OCI-LY1 (cell line): ENCODE measurements around the gene CD84.

Experiments
- H2AFZ ChIP-seq: fragments of 200-600 bp; sonication (generic), shearing (Covaris generic); 2 replicates; pipeline ENCODE4 v1.6.0; 2014; ENCODE audit warnings: antibody characterized with exemption, mild to moderate bottlenecking, low read length
- H3F3A ChIP-seq: fragments of 200-600 bp; sonication (generic), shearing (Covaris generic); 2 replicates; pipeline ENCODE4 v1.6.0; 2014; ENCODE audit warnings: mild to moderate bottlenecking, antibody characterized with exemption, low read length, moderate library complexity; ENCODE audit not compliant: insufficient read depth
- H3K27ac ChIP-seq: fragments of 200-600 bp; sonication (generic); 2 replicates; pipeline ENCODE4 v1.5.1; 2014; ENCODE audit warnings: low read length, mixed run types, mild to moderate bottlenecking, low read depth; ENCODE audit not compliant: poor library complexity, severe bottlenecking
- H3K27me3 ChIP-seq: fragments of 200-600 bp; sonication (generic); 2 replicates; pipeline ENCODE4 v1.6.0; 2014; ENCODE audit warnings: antibody characterized with exemption, mild to moderate bottlenecking, low read length, moderate library complexity; ENCODE audit not compliant: insufficient read depth
- H3K36me3 ChIP-seq: fragments of 200-600 bp; sonication (generic); 2 replicates; pipeline ENCODE4 v1.6.1; 2014; ENCODE audit warnings: mild to moderate bottlenecking, antibody characterized with exemption, low read length, moderate library complexity, mixed read lengths; ENCODE audit not compliant: insufficient read depth
- H3K4me1 ChIP-seq: fragments of 200-600 bp; sonication (generic); 2 replicates; pipeline ENCODE4 v1.5.1; 2014; ENCODE audit warnings: mild to moderate bottlenecking, low read length, moderate library complexity; ENCODE audit not compliant: insufficient read depth, severe bottlenecking
- H3K4me2 ChIP-seq: fragments of 200-600 bp; sonication (generic), shearing (Covaris generic); 2 replicates; pipeline ENCODE4 v1.6.1; 2014; ENCODE audit warnings: low read length
- H3K4me3 ChIP-seq: fragments of 200-600 bp; sonication (generic); 2 replicates; pipeline ENCODE4 v1.5.1; 2014; ENCODE audit warnings: low read length, low read depth, mild to moderate bottlenecking, mixed read lengths; ENCODE audit not compliant: poor library complexity, severe bottlenecking
- H3K79me2 ChIP-seq: fragments of 200-600 bp; shearing (Covaris generic); 2 replicates; pipeline ENCODE4 v1.6.1; 2016; ENCODE audit warnings: mixed run types, low read length, mixed read lengths; ENCODE audit not compliant: insufficient read depth
- H3K9ac ChIP-seq: fragments of 200-600 bp; sonication (generic), shearing (Covaris generic); 2 replicates; pipeline ENCODE4 v1.6.1; 2014; ENCODE audit warnings: mild to moderate bottlenecking, low read length, mixed read lengths
- H3K9me2 ChIP-seq: fragments of 200-600 bp; sonication (generic), shearing (Covaris generic); 2 replicates; pipeline ENCODE4 v1.6.1; 2014; ENCODE audit warnings: low read depth, mild to moderate bottlenecking, low read length, mixed read lengths
- H3K9me3 ChIP-seq: fragments of 200-600 bp; shearing (Covaris generic); 2 replicates; pipeline ENCODE4 v1.6.1; 2014; ENCODE audit warnings: low read length, mixed read lengths
- H4K20me1 ChIP-seq: fragments of 200-600 bp; sonication (generic), shearing (Covaris generic); 2 replicates; pipeline ENCODE4 v1.6.0; 2016; ENCODE audit warnings: mild to moderate bottlenecking, low read length; ENCODE audit not compliant: insufficient read depth
- EZH2 ChIP-seq: fragments of 200-600 bp; sonication (generic), shearing (Covaris generic); IDR thresholded peaks from 2 replicates; pipeline ENCODE4 v1.8.0; 2017; ENCODE audit warnings: borderline replicate concordance, mixed run types, mild to moderate bottlenecking, antibody characterized with exemption, low read length, moderate library complexity, mixed read lengths
- TF ChIP-seq, protein P1 (sequence below): fragments of 200-600 bp; sonication (generic), shearing (Covaris generic); IDR thresholded peaks from 2 replicates; pipeline ENCODE4 v1.5.1; 2017; ENCODE audit warnings: mild to moderate bottlenecking, antibody characterized with exemption, low read length, moderate library complexity, mixed read lengths

Gene CD84

GRCh38 chr1:160624464-160624863 is 45.2 kb upstream of the CD84 start:
- no peaks in the 10 kb centered on the region for H3K9me3 ChIP-seq
- peak overlapping the region; percentile 17 for H3K4me3 ChIP-seq
- H3K9me2 ChIP-seq = no peaks in the 10 kb centered on the region
- peaks cover 95% of the 10 kb centered on the region for H3K4me1 ChIP-seq
- 0 out of 2 replicates have a peak, but pooled peaks cover 5% of the 10 kb centered on the region for H3F3A ChIP-seq
- H3K9ac ChIP-seq = peak overlapping the region; percentile 39
- H3K36me3 ChIP-seq = no peaks in the 10 kb centered on the region
- H3K4me2 ChIP-seq = peak overlapping the region; percentile 52
- no peaks in the 10 kb centered on the region for H4K20me1 ChIP-seq
- no peaks in the 10 kb centered on the region for H3K27me3 ChIP-seq
- peak overlapping the region; percentile 82 for H3K27ac ChIP-seq
- TF ChIP-seq EZH2 = no peak
- TF ChIP-seq, protein P1, sequence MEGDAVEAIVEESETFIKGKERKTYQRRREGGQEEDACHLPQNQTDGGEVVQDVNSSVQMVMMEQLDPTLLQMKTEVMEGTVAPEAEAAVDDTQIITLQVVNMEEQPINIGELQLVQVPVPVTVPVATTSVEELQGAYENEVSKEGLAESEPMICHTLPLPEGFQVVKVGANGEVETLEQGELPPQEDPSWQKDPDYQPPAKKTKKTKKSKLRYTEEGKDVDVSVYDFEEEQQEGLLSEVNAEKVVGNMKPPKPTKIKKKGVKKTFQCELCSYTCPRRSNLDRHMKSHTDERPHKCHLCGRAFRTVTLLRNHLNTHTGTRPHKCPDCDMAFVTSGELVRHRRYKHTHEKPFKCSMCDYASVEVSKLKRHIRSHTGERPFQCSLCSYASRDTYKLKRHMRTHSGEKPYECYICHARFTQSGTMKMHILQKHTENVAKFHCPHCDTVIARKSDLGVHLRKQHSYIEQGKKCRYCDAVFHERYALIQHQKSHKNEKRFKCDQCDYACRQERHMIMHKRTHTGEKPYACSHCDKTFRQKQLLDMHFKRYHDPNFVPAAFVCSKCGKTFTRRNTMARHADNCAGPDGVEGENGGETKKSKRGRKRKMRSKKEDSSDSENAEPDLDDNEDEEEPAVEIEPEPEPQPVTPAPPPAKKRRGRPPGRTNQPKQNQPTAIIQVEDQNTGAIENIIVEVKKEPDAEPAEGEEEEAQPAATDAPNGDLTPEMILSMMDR = no peak
- no peaks in the 10 kb centered on the region for H3K79me2 ChIP-seq
- H2AFZ ChIP-seq = 0 out of 2 replicates have a peak overlapping the region, but pooled peaks have one; percentile 4

DNA sequence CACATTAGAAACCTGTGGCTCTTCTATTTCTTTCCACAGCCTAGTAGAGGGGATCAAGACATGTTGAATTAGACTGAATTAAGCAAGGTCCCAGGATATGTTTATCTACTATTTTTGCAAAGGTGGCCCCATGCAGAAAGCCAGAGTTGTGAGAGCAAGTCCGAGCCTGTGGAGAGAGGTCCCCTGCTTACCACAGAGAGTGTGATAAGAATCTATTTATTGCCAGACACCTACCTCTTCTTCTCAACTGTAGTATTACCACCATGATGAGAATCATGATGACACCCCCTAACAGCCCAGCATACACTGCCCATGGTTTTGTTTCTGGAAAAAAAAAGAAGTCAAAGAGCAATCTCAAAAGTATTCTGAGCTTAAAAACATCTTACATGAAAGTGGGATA is 44.6 kb upstream of the CD84 start:
- H3F3A ChIP-seq = peaks cover 8% of the 10 kb centered on the region; the same call in 1 of the 2 replicates
- no peaks in the 10 kb centered on the region for H3K9me3 ChIP-seq
- H3K9me2 ChIP-seq = no peaks in the 10 kb centered on the region
- H3K4me3 ChIP-seq = no peak overlapping the region
- no peak overlapping the region for H2AFZ ChIP-seq
- peaks cover 89% of the 10 kb centered on the region for H3K4me1 ChIP-seq
- no peaks in the 10 kb centered on the region for H3K79me2 ChIP-seq
- TF ChIP-seq, protein P1 = no peak
- TF ChIP-seq EZH2 = no peak
- H3K27me3 ChIP-seq = no peaks in the 10 kb centered on the region
- peak overlapping the region; percentile 82 for H3K27ac ChIP-seq
- H3K4me2 ChIP-seq = peak overlapping the region; percentile 52
- H3K9ac ChIP-seq = peak overlapping the region; percentile 39
- no peaks in the 10 kb centered on the region for H4K20me1 ChIP-seq
- H3K36me3 ChIP-seq = no peaks in the 10 kb centered on the region

DNA sequence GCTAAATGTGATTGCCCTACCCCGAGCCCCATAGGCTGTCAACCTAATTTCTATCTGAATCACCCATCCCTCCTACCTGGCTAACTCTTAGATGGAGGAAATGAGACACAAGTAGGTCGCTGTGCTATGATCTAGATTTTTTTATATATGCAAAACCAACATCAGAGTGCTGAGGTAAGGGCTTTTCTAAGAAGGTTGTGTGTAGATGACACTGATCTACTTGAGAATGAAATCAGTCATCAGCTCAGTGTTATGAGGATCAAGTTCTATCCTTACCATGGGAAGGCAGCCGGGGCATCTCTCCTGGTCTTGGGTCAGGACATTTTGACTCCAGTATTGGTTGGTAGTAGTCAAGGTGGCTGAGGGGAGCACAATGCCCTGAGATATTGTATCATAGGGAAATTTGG is 43.9 kb upstream of the CD84 start:
- Histone ChIP-seq H3K4me1 (peaks cover 83% of the 10 kb centered on the region), H3K9ac (peak overlapping the region; percentile 39; the same call in 1 of the 2 replicates)

More for the DNA sequence above, 43.9 kb upstream of the CD84 start:
- Histone ChIP-seq H3K4me2 (peak overlapping the region; percentile 52), H3K9me3 (no peaks in the 10 kb centered on the region), H3K27ac (peak overlapping the region; percentile 82), H3K36me3 (no peaks in the 10 kb centered on the region), H3K9me2 (no peaks in the 10 kb centered on the region), H3K4me3 (no peak overlapping the region), H3K79me2 (no peaks in the 10 kb centered on the region), H4K20me1 (no peaks in the 10 kb centered on the region), H3K27me3 (no peaks in the 10 kb centered on the region), H2AFZ (no peak overlapping the region), H3F3A (peaks cover 8% of the 10 kb centered on the region; the same call in 1 of the 2 replicates)
- TF ChIP-seq EZH2 = no peak
- TF ChIP-seq, protein P1 = no peak
